ENCODE data around the gene PDF.

DNA sequence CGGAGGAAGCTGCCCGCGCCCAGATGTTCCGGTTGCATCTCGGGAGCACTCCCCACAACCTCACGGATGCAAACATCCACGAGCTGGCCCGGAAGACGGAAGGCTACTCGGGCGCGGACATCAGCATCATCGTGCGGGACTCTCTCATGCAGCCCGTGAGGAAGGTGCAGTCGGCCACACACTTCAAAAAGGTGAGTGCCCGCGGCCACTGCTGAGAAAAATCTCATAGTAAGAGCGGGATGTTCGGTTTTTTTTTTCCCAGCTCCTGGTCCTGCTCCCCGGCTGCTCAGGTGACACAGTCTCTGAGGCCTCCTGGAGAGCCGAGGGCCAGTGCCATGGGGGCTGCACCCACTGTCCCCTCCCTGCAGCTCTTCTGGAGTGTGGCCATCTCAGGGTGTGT lies 9.3 kb downstream of the PDF start:
- no peak for TF ChIP-seq SUZ12 (IDR thresholded peaks at IDR 0.05; ENCODE audit: low read depth, low read length)
- no peak for TF ChIP-seq CTCF (CRISPR knock-in tag; IDR thresholded peaks at IDR 0.05)
- no peak for TF ChIP-seq REST (IDR thresholded peaks at IDR 0.05; ENCODE audit: borderline replicate concordance in 1 of 2, low read depth in 1 of 2, low read length in 2 of 2)
- TF ChIP-seq, protein P1, sequence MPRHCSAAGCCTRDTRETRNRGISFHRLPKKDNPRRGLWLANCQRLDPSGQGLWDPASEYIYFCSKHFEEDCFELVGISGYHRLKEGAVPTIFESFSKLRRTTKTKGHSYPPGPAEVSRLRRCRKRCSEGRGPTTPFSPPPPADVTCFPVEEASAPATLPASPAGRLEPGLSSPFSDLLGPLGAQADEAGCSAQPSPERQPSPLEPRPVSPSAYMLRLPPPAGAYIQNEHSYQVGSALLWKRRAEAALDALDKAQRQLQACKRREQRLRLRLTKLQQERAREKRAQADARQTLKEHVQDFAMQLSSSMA (CRISPR knock-in tag; IDR thresholded peaks at IDR 0.05), result no peak
- no peak for TF ChIP-seq NFRKB (IDR thresholded peaks at IDR 0.05)
- TF ChIP-seq GTF2F1 (IDR thresholded peaks at IDR 0.05; ENCODE audit: low read length), result no peak
- no peak for TF ChIP-seq MAFK (conservative IDR thresholded peaks at IDR 0.05 in 1 of 2, IDR thresholded peaks at IDR 0.05 in 1 of 2; ENCODE audit: low read length in 2 of 2)
- TF ChIP-seq CBX2 (IDR thresholded peaks at IDR 0.05; ENCODE audit: low read depth, low read length), result no peak
- no peak for TF ChIP-seq CBX2 (CRISPR knock-in tag; IDR thresholded peaks at IDR 0.05; ENCODE audit: low read depth)
- TF ChIP-seq POLR2A (IDR thresholded peaks at IDR 0.05; ENCODE audit: insufficient read depth in 1 of 2, low read depth in 2 of 2, low read length in 2 of 2), result no peak
